ENCODE results near the gene C17orf78.
"Not testable (repeated sequence)": the region's sequence is repeated elsewhere in the genome, so short reads cannot be mapped to it uniquely, and the experiment has no call there.

DNA sequence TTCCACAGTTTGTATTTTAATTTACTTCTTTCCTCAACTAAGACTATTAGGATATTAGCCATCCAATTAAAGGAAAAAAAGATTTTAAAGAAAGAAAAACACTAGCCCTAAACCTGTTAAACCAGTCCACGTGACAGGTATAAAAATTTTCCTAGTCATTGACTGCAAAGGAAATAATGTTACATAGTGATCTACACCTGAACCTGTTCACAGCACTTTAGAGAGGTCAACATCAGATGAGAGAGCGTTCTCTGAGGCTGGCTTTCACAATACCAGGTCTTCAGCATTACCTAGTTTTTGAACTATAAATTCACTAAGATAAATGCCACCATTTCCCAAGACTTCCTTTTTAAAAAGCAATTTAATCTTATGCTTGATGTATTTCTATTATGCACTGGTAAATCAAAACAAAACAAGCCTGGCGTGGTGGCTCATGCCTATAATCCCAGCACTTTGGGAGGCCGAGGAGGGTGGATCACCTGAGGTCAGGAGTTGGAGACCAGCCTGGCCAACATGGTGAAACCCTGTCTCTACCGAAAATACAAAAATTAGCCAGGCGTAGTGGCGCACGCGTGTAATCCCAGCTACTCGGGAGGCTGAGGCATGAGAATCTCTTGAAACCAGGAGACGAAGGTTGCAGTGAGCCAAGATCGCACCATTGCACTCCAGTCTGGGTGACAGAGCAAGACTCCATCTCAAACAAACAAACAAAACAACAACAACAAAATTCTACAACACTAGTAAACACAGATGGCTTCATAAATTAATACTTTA is 18.8 kb upstream of the C17orf78 start:
- not testable (repeated sequence) for TF ChIP-seq POLR2A (IDR thresholded peaks at IDR 0.05)
- TF ChIP-seq, protein P1, sequence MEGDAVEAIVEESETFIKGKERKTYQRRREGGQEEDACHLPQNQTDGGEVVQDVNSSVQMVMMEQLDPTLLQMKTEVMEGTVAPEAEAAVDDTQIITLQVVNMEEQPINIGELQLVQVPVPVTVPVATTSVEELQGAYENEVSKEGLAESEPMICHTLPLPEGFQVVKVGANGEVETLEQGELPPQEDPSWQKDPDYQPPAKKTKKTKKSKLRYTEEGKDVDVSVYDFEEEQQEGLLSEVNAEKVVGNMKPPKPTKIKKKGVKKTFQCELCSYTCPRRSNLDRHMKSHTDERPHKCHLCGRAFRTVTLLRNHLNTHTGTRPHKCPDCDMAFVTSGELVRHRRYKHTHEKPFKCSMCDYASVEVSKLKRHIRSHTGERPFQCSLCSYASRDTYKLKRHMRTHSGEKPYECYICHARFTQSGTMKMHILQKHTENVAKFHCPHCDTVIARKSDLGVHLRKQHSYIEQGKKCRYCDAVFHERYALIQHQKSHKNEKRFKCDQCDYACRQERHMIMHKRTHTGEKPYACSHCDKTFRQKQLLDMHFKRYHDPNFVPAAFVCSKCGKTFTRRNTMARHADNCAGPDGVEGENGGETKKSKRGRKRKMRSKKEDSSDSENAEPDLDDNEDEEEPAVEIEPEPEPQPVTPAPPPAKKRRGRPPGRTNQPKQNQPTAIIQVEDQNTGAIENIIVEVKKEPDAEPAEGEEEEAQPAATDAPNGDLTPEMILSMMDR (IDR thresholded peaks at IDR 0.05), result not testable (repeated sequence)

Measured in right lobe of liver (tissue), 4 donors.